Stimulated activated CD4-positive, alpha-beta T cell treated with anti-CD3 and anti-CD28 coated beads, Interleukin-2, amount 100 ng/mL, for 4 hours (primary cell): ENCODE results near the gene NTN3.
"Not testable (repeated sequence)": the region's sequence is repeated elsewhere in the genome, so short reads cannot be mapped to it uniquely, and the experiment has no call there.

Source experiments
- DNase-seq: peaks from one replicate; pipeline ENCODE4 v3.0.0-alpha.2; 2020; ENCODE audit warnings: low read depth

NTN3 gene

DNA sequence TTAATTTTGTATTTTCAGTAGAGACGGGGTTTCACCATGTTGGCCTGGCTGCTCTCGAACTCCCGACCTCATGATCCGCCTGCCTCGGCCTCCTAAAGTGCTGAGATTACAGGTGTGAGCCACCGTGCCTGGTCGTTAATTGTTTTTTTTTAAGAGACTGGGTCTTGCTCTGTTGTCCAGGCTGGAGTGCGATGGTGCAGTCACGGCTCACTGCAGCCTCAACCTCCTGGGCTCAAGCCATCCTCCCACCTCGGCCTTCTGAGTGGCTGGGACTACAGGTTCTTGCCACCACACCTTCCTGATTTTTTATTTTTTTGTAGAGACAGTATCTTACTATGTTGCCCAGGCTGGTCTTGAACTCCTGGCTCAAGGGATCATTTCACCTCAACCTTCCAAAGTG, 8.9 kb downstream of the NTN3 start:
- not testable (repeated sequence) for DNase-seq

DNA sequence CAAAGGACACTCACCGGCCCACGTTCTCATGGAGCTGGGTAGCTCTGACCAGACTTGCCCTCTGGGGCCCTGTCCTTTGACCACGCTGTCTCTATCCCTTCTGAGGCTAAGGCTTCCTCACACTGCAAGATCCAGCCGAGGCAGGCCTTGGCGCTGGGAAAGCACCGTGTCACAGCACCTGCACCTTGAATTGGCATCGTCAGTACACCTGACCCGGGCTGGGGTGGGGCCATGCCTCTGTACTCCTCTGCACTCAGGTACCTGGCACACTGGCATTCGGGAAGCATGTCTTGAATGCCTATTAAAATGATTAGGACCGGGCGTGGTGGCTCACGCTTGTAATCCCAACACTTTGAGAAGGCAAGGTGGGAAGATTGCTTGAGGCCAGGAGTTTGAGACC, 9.9 kb downstream of the NTN3 start:
- no peak for DNase-seq

DNA sequence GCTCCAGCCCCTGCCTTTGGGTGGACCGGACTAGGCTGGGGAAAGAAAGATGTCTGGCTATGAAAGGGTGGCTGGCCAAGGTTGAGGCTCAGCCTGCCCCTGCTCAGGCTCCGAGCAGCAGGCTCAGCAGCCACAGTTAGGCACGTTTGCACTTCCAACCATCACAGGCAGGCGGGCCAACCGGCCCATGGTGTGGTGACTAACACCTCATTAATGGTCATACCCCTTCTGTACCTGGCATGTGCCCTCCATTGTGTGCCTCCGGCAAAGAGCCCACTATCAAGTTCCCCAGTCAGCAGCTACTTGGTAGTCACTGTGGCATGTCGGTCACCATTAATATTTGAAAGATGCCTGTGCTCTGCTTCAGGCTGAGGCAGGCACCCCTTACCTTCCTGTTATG, 10.6 kb downstream of the NTN3 start:
- DNase-seq, result no peak

DNA sequence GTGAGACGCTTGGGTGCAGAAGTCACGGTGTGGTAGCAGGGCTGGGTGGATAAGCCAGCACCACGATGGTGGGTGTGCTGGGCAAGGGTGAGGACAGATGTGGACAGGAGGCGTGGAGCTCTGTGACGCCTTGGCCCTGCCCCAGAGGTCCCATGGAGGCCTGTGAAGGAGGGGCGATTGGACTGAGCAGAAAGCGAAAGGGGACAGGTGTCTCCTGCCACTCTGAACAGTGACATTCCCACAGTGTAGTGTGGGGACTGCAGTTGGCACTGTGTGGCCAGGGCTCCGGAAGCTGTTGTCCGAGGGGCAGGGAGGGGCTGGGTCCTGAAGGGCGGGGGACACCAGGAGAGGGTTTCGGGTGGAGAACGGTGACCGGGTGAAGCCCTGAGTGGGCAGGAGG, 11.2 kb downstream of the NTN3 start:
- no peak for DNase-seq

DNA sequence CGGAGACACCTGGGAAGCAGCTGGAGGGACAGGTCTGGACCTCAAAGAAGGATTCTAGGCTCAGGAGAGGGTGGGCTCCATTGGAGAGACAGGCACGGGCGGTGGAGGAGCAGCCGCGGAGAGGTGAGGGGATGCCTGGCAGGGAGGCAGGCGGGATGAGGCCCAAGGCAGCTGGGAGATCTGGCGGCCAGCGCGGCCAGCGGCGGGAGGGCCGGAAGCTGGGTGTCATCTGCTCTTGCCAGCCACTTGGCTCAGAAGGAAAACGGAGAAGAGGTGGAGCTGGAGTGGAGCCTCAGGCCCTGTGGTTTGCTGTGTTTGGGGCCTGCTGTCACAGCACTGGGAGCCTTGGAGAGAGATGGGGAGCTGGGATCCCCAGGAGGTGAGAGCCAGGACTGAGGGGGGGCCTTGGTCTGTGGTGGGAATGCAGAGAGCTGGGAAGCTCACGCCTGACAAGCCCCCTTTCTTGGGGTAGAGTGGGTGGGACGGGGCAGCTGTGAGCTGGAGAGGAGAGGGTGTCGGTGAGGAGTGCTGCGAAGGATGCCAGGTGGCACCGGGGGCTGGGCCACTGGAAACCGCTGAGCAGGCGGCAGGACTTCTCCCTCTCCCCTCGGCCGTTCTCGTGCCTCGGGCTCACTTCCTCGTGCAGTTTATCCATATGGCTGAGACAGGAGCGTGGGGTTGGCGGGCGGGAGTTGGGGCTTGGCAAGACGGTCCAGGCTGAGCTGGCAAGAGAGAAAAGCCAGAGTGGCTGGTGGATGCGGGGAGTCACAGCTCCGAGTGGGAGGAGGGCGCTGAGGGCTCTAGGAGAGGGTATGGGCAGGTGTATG, 11.8 kb downstream of the NTN3 start:
- DNase-seq, result no peak

DNA sequence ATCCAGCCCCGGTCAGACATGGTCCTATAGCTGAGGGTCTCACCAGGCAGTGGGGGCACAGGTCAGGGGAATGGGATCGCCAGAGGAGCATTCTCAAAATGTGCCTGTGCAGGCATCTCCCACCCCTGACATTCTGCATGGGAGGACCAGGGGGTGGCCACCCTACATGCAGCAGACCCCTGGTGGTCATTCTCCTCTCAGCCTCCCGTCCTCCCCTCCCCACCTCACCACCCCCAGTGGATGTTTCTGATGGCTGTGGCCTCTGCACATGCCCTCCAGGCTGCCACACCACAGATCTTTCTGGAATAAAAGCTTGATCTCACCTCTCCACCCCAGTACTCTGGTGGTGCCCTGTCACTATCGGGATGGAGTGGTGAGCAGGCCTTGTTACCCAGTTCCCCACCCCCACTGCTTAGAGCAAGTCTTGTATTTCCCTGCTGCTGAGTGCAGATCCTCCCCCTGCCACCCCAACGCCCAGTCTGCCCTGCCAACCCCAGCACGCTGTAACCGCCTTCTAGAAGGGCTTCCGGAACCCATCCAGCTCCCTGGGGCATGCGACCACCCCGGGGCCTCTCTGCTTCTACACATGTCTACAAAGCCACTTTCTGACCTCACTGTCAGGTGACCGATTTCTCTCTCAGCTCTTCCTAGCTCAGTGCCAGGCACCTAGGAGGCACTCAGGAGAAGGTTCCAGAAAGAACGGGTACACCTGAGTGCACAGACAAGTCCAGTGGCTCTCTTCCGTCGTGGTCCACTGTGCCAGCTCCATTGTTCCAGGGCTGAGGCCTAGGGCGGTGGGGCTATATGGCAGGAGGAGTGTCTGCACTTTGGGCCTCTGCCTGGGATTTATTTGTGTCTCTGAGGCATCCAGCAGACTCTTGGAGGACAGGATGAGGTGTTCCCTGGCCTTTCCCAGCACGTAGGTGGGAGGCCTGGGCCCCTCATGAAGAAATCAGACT, 13.1 kb downstream of the NTN3 start:
- DNase-seq, result no peak

DNA sequence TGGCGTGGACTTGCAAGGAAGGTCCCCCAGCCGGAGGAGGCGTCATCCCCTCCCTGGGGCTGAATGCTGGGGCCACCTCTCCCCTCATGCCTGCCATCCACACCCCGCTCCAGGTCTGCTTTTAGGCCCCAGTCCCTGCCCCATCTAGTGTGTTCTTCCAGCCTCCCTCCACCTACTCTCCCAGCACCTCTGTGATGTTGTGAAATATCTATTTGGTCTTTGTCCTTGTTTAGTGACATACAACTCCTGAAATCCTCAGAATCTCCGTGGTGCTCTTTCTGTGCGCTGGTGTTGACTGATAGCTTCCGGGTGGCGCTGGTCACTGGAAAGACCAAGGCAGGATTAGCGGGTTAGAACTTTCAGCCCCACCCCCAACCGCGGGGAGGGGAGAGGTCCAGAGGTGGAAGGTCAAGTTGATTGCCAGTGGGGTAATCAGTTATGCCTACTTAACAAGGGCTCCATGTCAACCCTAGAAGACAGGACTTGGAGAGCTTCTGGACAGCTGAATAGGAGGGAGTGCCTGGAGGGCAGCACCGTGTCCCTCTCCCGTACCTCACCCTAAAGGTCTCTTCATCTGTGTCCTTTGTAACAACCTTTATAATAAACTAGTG, 13.9 kb downstream of the NTN3 start:
- no peak for DNase-seq

DNA sequence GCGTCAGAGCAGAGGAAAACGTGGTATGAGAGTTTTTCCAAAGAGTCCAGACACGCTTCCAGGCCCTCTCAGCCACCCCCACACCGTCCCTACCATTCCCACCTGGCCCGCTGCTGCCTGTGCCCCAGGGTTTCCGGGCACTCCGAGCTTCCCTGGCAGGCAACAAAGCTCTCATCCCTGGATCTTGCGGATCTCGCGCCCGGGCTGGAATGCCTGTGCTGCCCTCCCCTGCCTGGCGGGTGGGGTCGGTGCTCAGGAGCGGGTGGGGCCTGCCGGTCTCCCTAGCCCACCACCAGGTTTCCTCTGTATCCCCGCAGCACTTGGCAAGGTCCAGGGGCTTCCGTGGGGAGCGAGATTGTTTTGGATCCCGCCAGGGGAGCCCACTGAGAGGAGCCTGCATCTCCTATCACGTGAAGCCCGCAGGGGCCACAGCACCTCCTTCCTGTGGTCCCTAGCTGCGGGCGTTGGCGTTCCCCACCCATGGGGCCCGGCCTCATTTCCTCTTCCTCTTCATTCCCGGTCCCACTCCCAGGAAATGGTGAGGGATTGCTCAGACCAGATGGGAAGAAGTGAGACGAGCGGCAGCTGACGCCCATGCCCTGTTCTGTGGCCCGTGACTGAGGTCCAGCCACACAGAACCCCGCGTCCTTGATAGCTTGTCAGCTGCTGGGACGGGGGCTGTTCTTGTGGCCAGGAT, 14.9 kb downstream of the NTN3 start:
- DNase-seq, result no peak

DNA sequence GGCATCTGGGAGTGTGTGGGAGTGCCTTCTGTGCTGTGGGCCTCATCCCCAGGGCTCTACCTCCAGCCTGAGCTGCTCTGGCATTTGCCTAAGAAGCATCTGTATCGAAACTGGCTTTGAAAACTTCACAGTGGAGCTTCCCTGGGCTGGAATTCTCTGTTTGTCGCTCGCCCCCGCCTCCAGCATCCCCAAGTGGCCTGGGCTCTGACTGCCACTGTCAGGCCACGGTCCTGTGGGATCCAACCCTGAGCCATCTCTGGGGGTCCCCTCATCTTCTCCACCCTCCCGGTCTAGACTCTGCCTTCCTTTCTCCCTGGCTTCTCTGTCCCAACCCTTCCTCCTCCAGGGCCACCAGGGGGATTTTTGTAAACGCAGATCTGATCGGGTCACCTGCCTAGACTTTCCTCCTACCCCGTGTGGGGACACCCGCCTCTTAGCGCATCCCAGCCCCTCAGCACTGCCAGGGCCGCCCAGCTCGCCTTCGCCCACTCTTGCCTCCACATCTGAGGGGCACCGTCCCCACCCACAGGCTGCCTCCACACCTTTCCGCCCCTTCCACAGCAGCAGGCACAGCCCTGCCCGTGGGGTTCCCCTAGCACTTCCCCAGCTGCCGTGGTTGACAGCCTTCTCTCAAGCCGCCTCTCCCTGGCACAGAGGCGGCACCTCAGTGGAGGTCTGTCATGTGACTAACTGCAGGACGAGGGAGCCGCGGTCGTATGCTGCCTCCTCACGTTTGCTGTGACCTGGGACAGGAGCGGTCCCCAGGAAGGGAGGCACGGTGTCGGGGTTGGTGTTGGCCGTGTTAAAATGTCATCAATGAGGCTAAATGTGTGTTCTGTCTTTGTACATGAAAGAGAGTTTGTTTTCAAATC, 15.8 kb downstream of the NTN3 start:
- peak; percentile 83 for DNase-seq

DNA sequence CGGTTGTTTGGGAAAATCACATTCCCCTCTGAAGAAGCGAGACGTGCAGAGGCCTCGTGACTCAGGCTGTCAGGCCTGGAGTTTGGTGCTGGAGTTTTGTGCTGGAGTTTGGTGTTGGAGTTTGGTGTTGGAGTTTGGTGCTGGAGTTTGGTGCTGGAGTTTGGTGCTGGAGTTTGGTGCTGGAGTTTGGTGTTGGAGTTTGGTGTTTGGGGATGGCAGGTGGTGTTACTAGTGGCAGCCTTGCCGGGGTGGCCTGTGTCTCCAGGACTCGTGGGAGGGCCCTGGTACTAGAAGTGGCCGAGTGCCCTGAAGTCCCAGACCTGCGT, 16.4 kb downstream of the NTN3 start:
- no peak for DNase-seq

DNA sequence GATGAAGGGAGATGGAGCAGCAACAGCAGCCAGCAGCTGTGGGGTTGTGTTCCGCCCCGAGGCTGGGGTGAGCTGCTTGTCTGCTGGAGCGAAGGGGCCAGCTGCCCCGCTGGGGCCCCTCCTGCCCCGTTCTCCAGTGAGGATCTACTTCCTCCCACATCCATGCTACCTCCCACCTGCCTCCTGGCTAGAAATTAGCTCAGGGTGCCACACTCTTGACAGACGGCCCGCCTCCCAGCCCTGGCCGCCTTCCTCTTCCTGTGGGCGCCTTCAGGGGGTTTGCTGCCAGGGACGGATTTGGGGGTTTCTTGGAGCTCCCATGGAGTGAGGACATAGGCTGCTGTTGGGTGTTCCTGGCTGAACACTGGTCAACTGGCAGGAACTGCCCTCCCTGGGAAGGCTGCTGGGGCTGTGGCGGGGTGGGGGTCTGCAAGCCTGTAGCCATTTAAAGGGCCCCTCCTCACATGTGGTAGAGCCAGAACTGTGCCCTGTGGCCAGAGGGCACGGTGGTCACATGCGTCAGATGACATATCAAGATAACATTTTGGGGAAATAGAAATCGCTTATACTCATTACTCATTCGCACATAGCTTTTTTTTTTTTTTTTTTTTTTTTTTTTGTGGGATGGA, 16.9 kb downstream of the NTN3 start:
- DNase-seq, result no peak

DNA sequence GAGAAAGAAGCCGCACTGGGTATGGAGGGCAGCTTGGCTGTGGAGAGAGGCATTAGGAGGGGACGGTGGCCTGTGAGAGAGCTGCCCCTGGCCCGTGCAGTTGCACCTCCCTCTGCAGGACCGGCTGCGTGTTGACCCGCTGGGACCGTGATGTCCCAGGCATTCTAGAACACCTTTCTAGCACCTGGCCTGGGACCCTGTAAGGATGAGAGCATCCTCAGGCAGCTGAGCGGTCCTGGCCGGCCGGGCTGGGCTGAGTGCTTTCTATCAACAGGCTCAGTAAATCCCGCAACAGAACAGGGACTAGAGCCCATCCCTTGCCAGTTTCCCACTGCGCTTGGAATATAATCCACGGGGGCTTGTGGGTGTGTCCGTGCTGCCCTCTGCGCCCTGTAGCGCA, 18.5 kb downstream of the NTN3 start:
- no peak for DNase-seq

DNA sequence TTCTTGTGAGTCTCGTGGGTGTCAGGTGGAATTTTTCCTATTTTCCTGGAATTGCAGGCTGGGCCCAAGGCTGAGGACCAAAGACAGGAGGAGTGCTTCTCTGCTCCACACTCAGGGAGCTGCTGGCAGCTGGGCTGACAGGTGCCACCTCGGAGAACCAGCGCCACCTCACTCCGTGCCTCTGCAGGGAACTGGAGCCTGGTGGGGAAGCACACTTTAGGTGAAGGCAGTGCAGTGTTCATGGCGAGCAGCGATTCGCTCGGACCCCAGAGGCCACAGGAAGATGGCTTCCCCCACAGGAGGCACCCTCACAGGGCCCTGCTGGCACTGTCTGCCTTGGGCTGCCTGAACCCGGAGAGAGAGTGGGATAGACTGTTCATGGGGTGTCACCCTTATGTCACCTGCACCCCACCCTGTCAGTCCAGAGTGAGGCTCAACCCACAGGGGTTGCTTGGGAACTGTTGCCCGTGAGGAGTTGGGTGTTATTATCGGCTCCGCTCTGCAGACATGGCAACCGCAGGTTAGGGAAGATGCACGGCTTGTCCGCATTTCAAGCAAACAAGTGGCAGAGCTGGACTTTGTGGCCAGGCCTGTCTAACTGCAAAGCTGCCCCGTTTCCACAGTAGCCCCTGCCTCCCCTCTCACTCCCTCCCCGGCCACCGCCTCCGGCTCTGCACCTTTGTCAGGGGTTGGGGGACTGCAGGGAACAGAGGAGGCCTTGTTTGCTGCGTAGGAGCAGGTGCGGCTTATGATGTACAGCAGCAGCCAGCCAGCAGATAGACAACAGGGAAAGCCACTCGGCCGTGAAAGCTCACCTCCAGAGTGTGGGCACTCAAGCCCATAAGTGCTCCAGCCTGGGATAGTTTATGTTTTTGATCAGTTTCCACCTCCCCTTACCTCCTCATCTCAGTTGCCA, 19.4 kb downstream of the NTN3 start:
- DNase-seq, result no peak

DNA sequence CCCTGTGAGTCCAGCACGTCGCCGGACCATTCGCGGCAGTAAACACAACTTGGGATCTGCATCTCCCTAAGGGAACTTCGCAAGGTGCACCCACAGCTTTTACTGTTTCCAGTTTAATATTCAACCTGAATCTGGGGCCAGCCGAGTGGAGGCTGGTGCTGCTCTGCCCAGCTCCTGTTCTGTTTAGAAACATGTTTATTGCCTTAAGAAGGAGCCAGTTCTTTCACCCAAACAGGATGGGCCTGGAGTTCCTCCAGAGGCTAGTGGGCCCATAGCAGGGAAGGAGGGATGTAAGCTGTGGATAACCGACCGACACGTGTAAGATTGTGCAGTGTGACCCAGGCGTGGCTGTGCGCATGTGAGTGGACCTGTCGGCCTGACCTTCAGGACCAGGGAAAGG, 21.2 kb downstream of the NTN3 start:
- no peak for DNase-seq

DNA sequence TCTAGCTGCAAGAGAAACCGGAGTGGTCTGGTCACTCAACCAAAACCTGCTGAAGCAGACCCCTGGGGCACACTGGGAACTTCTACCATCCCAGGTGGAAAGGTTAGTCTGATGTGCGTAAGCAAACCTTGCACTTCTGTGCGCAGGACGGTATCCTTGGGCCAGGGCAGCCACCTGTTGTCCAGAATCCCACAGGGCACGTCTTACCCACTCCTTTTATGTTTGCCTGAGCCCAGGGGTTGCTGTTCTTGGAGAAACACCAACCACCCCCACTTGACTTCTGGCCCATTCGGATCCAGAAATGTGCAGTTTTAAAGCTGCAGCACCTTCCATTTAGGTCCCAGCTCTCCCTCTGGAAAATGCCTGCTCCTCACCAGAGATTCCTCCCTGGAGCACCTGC, 22.5 kb downstream of the NTN3 start:
- no peak for DNase-seq

DNA sequence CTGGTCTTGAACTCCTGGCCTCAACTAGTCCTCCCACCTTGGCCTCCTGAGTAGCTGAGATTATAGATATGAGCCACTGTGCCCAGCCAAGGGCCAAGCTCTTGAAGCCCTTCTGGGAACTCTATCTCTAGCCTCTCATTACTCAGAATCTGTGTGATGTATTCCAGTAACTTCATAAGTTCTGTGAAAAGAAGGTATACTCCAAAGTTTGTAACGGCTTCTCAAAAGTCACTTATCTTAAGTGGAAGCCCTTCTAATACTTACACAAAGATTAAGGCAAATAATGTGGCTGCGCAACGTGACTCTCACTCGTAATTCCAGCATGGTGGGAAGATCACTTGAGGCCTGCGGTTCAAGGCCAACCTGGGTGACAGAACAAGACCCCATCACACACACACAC, 23.5 kb downstream of the NTN3 start:
- DNase-seq, result no peak

DNA sequence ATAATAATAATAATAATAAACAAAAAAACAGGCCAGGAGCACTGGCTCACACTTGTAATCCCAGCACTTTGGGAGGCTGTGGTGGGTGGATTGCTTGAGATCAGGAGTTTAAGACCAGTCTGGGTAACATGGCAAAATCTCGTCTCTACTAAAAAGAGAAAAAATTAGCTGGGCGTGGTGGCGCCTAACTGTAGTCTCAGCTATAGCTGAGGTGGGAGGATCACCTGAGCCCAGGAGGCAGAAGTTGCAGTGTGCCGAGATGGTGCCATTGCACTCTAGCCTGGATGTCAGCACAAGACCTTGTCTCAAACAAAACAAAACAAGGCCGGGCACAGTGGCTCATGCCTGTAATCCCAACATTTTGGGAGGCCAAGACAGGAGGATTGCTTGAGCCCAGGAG, 23.9 kb downstream of the NTN3 start:
- no peak for DNase-seq

DNA sequence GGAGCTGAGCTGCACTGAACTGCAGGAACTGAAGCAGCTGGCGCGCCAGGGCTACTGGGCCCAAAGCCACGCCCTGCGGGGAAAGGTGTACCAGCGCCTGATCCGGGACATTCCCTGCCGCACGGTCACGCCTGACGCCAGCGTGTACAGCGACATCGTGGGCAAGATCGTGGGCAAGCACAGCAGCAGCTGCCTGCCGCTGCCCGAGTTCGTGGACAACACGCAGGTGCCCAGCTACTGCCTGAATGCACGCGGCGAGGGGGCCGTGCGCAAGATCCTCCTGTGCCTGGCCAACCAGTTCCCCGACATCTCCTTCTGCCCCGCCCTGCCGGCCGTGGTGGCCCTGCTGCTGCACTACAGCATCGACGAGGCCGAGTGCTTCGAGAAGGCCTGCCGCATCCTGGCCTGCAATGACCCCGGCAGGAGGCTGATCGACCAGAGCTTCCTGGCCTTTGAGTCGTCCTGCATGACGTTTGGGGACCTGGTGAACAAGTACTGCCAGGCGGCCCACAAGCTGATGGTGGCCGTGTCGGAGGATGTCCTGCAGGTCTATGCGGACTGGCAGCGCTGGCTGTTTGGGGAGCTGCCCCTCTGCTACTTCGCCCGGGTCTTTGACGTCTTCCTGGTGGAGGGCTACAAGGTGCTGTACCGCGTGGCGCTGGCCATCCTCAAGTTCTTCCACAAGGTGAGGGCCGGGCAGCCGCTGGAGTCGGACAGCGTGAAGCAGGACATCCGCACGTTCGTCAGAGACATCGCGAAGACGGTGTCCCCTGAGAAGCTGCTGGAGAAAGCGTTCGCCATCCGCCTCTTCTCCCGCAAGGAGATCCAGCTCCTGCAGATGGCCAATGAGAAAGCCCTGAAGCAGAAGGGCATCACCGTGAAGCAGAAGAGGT, 25.4 kb downstream of the NTN3 start:
- no peak for DNase-seq
